ENCODE measurements around the gene NRF1.

DNA sequence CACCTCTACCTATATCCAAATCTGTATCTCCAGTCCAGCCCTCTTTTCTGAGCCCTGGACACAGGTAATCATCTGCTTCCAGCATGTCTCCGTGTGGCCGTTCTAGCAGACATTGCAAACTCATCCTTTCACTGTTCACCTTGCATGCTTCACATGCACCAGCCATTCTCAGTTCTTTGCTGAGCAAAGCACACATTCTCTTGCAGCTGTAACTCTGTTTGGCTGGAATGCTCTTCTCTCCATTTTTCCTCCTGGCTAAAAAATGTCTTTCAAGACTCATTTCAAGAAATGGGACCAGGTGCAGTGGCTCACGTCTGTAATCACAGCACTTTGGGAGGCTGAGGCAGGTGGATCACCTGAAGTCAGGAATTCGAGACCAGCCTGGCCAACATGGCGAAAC is 40.3 kb upstream of the NRF1 start:
- TF ChIP-seq EP300 (IDR thresholded peaks at IDR 0.05; ENCODE audit: borderline replicate concordance) (no peak), ZBTB7A (IDR thresholded peaks at IDR 0.05; ENCODE audit: low read depth) (no peak), CREB1 (IDR thresholded peaks at IDR 0.05; ENCODE audit: low read depth) (no peak), RAD21 (IDR thresholded peaks at IDR 0.05; ENCODE audit: low read depth) (no peak), YY1 (IDR thresholded peaks at IDR 0.05; ENCODE audit: low read depth) (no peak)
- TF ChIP-seq, protein P1, sequence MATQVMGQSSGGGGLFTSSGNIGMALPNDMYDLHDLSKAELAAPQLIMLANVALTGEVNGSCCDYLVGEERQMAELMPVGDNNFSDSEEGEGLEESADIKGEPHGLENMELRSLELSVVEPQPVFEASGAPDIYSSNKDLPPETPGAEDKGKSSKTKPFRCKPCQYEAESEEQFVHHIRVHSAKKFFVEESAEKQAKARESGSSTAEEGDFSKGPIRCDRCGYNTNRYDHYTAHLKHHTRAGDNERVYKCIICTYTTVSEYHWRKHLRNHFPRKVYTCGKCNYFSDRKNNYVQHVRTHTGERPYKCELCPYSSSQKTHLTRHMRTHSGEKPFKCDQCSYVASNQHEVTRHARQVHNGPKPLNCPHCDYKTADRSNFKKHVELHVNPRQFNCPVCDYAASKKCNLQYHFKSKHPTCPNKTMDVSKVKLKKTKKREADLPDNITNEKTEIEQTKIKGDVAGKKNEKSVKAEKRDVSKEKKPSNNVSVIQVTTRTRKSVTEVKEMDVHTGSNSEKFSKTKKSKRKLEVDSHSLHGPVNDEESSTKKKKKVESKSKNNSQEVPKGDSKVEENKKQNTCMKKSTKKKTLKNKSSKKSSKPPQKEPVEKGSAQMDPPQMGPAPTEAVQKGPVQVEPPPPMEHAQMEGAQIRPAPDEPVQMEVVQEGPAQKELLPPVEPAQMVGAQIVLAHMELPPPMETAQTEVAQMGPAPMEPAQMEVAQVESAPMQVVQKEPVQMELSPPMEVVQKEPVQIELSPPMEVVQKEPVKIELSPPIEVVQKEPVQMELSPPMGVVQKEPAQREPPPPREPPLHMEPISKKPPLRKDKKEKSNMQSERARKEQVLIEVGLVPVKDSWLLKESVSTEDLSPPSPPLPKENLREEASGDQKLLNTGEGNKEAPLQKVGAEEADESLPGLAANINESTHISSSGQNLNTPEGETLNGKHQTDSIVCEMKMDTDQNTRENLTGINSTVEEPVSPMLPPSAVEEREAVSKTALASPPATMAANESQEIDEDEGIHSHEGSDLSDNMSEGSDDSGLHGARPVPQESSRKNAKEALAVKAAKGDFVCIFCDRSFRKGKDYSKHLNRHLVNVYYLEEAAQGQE (IDR thresholded peaks at IDR 0.05; ENCODE audit: low read depth) = no peak
- TF ChIP-seq, protein P2, sequence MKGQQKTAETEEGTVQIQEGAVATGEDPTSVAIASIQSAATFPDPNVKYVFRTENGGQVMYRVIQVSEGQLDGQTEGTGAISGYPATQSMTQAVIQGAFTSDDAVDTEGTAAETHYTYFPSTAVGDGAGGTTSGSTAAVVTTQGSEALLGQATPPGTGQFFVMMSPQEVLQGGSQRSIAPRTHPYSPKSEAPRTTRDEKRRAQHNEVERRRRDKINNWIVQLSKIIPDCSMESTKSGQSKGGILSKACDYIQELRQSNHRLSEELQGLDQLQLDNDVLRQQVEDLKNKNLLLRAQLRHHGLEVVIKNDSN (IDR thresholded peaks at IDR 0.05) = no peak
- TF ChIP-seq, protein P3, sequence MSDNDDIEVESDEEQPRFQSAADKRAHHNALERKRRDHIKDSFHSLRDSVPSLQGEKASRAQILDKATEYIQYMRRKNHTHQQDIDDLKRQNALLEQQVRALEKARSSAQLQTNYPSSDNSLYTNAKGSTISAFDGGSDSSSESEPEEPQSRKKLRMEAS (IDR thresholded peaks at IDR 0.05) = no peak

All from Ishikawa (cell line).